Bronchial epithelial cell (primary cell): ENCODE measurements around the gene TMEM132D. TPM values are rescaled to one million over a fixed set of nuclear protein-coding genes. Genes with fewer than 3 reads are reported as not detected.

Source experiments
- DNase-seq: peaks from one replicate; pipeline ENCODE4 v3.0.0-alpha.2; 2010; ENCODE audit warnings: low read depth
- FAIRE-seq: peaks from 2 replicates; lab custom pipeline; 2011; peaks lifted over from hg19 to GRCh38; lab: Jason Lieb, UNC
- H3K27me3 ChIP-seq: 2 replicates; pipeline ENCODE4 v1.5.1; 2011; ENCODE audit warnings: low read length; ENCODE audit not compliant: control insufficient read depth, insufficient read depth
- H3K36me3 ChIP-seq: 2 replicates; pipeline ENCODE4 v1.5.1; 2011; ENCODE audit warnings: low read length; ENCODE audit not compliant: control insufficient read depth, insufficient read depth
- H3K4me3 ChIP-seq: 2 replicates; pipeline ENCODE4 v1.5.1; 2011; ENCODE audit warnings: mild to moderate bottlenecking, low read depth, low read length, control low read depth
- CTCF ChIP-seq: IDR thresholded peaks from 2 replicates; pipeline ENCODE4 v1.5.1; 2011; ENCODE audit warnings: mild to moderate bottlenecking, moderate library complexity, low read length, control low read depth, inconsistent platforms; ENCODE audit not compliant: insufficient read depth, severe bottlenecking
- total RNA-seq: library from RNA; depleted of rRNA; stranded (reverse); fragments of >200 nt; gene quantifications from 2 replicates; pipeline ENCODE4 v1.2.1, GENCODE V29; 2014

The TMEM132D gene
- total RNA-seq, 1 donor from 2014 or later: not detected

GRCh38 chr12:129246630-129247029 is 657.2 kb downstream of the TMEM132D start:
- DNase-seq (no peak), FAIRE-seq (no peak)
- TF ChIP-seq CTCF: no peak
- Histone ChIP-seq H3K4me3 (no peak overlapping the region), H3K36me3 (no peaks in the 10 kb centered on the region), H3K27me3 (no peaks in the 10 kb centered on the region)

- TF ChIP-seq CTCF: no peak
- DNase-seq: no peak
- no peak overlapping the region for H3K4me3 ChIP-seq
- no peak for FAIRE-seq
- H3K27me3 ChIP-seq: no peaks in the 10 kb centered on the region
- H3K36me3 ChIP-seq: no peaks in the 10 kb centered on the region
These were observed 658.1 kb downstream of the TMEM132D start for GRCh38 chr12:129245769-129246168.

DNA sequence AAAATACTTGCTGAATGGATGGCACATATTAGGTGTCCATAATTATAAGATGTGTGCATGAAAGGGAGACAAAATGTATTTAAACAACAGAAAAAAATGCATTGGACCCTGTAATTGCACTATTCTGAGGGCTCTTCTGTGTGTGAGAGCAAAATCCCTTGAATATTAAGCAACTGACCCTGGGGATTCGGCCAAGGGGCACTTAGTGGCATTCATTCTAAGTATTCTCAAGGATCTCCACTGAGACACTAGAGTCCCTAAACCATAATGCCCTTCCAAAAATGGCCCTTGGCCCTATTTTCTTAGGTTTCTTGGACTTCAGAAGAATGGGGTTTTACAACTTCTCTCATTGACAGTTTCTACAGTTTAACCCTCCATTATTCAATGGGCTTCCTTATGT is 662.0 kb downstream of the TMEM132D start:
- no peak for FAIRE-seq
- no peaks in the 10 kb centered on the region for H3K27me3 ChIP-seq
- no peak for DNase-seq
- no peak overlapping the region for H3K4me3 ChIP-seq
- H3K36me3 ChIP-seq: no peaks in the 10 kb centered on the region
- no peak for TF ChIP-seq CTCF

GRCh38 chr12:129237881-129238280 is 665.9 kb downstream of the TMEM132D start:
- TF ChIP-seq CTCF: no peak
- DNase-seq (no peak), FAIRE-seq (no peak)
- H3K27me3 ChIP-seq: no peaks in the 10 kb centered on the region
- no peaks in the 10 kb centered on the region for H3K36me3 ChIP-seq
- H3K4me3 ChIP-seq: no peak overlapping the region

- no peak overlapping the region for H3K4me3 ChIP-seq
- no peak for TF ChIP-seq CTCF
- no peak for FAIRE-seq
- no peak for DNase-seq
- H3K27me3 ChIP-seq: no peaks in the 10 kb centered on the region
- no peaks in the 10 kb centered on the region for H3K36me3 ChIP-seq
These were observed 669.6 kb downstream of the TMEM132D start for GRCh38 chr12:129234209-129234608.

DNA sequence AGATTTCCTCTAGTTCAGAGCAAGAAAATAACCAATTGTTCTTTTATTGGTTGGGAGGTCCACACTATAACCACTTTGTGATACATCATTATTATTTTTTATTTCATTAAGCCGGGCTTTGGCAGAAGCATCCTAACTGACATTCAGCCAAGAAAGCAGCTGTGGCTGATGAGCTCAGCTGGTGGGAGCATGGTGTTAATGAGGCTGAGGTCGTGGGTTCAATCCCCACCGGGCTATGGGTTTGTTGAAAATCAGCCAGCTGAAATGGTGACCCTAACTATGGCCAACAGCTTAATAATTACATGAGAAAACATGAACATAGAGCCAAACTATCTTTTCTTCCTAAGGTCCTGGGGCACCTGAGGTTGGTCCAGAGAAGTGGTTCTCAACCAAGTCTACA is 672.3 kb downstream of the TMEM132D start:
- FAIRE-seq: no peak

More for the DNA sequence above, 672.3 kb downstream of the TMEM132D start:
- DNase-seq: no peak
- Histone ChIP-seq H3K27me3 (no peaks in the 10 kb centered on the region), H3K36me3 (no peaks in the 10 kb centered on the region), H3K4me3 (no peak overlapping the region)
- TF ChIP-seq CTCF: no peak
